C4-2B (cell line): ENCODE measurements around the gene TIMP3.

ENCODE experiments used
- H3K27ac ChIP-seq: fragments of 450-650 bp; 2 replicates; pipeline ENCODE4 v1.5.1; 2017
- ZFX ChIP-seq: fragments of 450-650 bp; IDR thresholded peaks from 2 replicates; pipeline ENCODE4 v1.6.1; 2017
- TF ChIP-seq, protein P1 (sequence below): fragments of 450-650 bp; conservative IDR thresholded peaks from 2 replicates; pipeline ENCODE4 v1.5.1; 2017; ENCODE audit warnings: mild to moderate bottlenecking

TIMP3 gene

DNA sequence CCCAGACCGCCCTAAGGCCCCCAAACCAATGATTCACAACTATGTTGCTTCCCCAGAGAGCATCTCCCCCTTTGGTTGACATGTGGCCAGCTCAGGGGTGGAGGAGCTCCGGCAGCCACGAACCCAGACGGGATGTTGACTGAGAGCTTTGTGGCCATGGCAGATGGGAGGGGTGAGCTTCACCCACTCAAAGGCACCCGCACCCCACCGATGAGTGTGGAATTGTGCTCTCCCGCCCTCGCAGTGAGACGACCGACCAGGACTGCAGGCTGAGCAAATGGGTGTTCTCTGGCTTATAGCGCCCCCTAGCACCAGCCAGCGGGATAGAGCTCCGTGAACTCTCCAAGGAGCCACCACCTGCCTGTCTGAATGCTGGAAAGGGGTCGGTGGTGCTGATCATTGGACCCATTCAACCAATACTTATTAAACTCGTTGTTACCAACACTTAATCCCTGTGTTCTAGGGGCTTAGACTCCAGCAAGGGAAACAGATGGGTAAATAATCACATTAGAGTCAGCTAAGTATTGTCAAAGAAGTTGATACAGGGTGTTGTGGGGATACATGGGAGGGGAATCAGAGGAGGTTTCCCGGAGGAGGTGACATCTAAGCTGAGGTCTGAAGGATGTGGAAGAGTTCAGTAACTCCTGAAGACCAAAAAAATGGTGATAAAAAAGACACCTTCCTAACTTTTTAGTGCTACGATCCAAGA, 4.5 kb upstream of the TIMP3 start:
- no peak overlapping the region for H3K27ac ChIP-seq
- TF ChIP-seq ZFX, result no peak
- TF ChIP-seq, protein P1, sequence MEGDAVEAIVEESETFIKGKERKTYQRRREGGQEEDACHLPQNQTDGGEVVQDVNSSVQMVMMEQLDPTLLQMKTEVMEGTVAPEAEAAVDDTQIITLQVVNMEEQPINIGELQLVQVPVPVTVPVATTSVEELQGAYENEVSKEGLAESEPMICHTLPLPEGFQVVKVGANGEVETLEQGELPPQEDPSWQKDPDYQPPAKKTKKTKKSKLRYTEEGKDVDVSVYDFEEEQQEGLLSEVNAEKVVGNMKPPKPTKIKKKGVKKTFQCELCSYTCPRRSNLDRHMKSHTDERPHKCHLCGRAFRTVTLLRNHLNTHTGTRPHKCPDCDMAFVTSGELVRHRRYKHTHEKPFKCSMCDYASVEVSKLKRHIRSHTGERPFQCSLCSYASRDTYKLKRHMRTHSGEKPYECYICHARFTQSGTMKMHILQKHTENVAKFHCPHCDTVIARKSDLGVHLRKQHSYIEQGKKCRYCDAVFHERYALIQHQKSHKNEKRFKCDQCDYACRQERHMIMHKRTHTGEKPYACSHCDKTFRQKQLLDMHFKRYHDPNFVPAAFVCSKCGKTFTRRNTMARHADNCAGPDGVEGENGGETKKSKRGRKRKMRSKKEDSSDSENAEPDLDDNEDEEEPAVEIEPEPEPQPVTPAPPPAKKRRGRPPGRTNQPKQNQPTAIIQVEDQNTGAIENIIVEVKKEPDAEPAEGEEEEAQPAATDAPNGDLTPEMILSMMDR, result peak; percentile 92

DNA sequence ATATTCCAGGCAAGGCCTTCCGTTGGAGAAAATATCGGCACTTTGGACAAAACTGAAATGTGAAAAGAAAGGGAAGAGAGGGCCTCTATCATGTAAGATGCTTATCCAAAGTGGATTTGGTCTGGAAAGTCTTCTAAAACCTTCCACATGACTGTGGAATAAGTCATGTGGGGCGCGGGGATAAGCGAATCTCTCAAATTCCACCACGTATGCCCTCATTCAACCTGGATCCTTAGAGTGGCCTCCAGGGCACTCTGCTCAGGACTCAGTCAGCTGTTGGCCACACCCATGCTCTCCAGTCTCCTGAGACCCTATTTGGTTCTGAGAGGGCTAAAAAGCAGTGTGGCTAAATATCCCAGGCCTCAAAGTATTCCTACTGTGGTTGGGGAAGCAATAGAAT, 2.0 kb upstream of the TIMP3 start:
- TF ChIP-seq ZFX, result no peak
- TF ChIP-seq, protein P1, result no peak
- no peak overlapping the region for H3K27ac ChIP-seq

DNA sequence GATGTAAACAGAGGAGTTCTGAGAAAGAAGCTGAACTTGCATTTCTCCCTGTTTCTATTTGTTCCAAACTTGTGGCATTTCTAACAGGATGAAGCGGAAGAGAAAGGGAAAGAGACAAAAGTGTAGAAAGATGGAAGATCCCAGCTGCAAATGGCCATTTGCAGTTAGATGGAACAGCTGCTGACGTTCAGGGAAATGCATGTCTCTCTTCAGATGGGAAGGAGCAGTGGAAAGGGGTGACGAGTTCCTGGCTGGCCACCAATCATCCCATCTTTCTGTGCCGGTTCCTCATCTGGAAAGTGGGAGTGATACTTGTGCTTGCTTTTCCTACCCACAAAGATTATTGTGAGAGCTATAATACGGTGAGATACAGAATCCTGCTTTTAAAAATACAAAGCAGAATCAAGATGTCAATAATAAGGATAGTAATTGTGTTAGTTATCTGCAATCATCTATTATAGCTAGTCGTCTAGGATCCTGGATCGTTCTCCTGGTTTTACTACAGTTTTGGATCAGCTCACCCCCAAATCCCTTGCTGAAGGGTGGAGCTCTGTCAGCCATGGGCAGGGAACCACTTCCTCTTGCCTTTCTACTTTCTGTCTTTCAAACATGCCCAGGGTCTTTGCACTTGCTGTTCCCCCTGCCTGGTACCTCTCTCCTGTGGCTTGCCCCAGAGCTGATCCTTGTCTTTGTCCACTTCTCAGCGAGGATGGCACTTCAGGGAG, 1.2 kb upstream of the TIMP3 start:
- no peak for TF ChIP-seq ZFX
- TF ChIP-seq, protein P1, result no peak
- H3K27ac ChIP-seq, result no peak overlapping the region

DNA sequence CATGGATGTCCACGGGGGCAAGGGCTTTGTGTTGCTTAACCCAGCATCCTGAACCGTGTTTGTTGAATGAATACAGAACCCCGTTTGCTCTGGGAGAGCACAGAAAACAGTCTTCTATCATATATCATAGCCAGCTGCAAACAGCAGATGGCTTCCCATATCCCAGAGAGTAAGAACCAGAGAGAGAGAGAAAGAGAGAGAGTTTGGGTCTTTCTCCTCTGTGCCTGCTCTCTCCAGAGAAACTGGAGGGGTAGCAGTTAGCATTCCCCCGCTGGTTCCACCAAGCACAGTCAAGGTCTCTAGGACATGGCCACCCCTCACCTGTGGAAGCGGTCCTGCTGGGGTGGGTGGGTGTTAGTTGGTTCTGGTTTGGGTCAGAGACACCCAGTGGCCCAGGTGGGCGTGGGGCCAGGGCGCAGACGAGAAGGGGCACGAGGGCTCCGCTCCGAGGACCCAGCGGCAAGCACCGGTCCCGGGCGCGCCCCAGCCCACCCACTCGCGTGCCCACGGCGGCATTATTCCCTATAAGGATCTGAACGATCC, 440 bp upstream of the TIMP3 start:
- TF ChIP-seq, protein P1, result no peak
- TF ChIP-seq ZFX, result no peak

DNA sequence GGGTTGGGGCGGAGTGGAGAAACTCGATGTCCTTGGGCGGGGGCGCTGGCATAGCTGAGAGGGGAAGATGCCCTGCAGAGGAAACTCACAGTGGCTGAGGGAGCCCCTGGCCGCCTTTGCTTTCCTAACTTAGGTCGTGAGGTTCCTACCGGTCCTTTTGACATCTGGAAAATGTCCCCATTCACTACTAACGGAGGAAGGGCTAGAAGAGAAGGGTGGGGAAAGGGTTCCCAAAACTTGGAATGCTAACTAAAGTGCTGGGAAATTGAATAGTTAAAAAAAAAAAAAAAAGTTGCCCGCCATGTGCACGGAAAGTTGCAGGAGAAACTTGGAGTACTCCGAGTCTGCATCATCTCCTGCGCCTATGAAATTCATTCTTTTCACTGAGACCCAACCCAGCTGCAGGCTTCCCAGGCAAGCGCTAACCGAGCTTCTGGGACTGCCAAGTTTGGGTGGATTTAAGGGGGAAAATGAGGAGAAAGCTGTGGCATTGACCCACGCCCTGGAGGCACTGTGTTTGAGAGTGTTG, 796 bp downstream of the TIMP3 start:
- TF ChIP-seq, protein P1, result no peak
- TF ChIP-seq ZFX, result no peak

More for the DNA sequence above, 440 bp upstream of the TIMP3 start:
- no peak overlapping the region for H3K27ac ChIP-seq

DNA sequence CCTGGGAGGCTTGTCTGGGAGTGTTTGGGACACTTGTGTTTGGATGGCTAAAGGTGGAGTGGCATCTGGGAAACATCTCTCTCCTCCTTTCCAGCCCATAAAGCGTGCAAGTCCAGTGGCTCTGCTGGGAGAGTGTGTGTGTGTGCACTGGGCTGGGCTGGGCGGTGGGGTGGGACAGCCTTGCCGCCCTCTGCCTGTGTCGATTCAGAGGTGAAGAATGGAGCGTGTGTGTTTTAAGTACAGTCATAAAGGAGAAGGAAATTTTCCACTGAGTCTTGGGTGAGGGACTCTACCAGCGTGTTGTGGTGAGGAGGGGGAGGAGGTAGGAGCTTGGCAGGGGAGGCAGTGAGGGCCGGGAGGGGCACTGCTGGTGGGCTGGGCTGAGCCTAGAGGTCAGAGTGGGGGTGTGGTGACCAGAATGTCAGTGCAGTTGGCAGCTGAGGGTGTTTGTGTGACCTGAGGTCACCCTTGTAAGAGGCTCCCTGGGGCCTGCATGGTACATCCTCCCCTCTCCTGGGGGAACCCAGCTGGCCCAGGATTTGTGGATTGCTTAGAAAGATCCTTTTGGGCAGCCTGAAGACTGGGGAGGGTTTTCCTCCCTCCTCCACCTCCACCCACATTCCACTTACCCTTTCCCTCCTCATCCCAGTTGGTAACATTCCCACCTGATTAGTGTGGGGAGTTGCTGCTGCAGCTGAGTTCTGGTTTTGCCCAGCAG, 1.7 kb downstream of the TIMP3 start:
- no peak for TF ChIP-seq ZFX
- TF ChIP-seq, protein P1, result no peak

More for the DNA sequence above, 796 bp downstream of the TIMP3 start:
- no peak overlapping the region for H3K27ac ChIP-seq

More for the DNA sequence above, 1.7 kb downstream of the TIMP3 start:
- no peak overlapping the region for H3K27ac ChIP-seq
